Hepatocyte (in vitro differentiated cells): Measurements from ENCODE around the gene HPCAL1. TPM values are rescaled to one million over a fixed set of nuclear protein-coding genes. Genes with fewer than 3 reads are reported as not detected.

ENCODE experiments used
- DNase-seq: peaks from one replicate; pipeline ENCODE4 v3.0.0-alpha.2; 2016; ENCODE audit warnings: low spot score
- H2AFZ ChIP-seq: fragments of 200-600 bp; sonication (generic); 2 replicates; pipeline ENCODE4 v1.6.0; 2016; ENCODE audit warnings: antibody characterized with exemption, mild to moderate bottlenecking
- H3K27ac ChIP-seq: fragments of 200-600 bp; sonication (generic); 2 replicates; pipeline ENCODE4 v1.5.1; 2016; ENCODE audit warnings: mild to moderate bottlenecking
- H3K27me3 ChIP-seq: fragments of 200-600 bp; sonication (generic); 2 replicates; pipeline ENCODE4 v1.6.1; 2016
- H3K36me3 ChIP-seq: fragments of 200-600 bp; sonication (generic); replicated peaks from 2 replicates; pipeline ENCODE4 v1.5.1; 2016; ENCODE audit warnings: low read depth; ENCODE audit not compliant: insufficient read depth
- H3K4me1 ChIP-seq: fragments of 200-600 bp; sonication (generic); 2 replicates; pipeline ENCODE4 v1.5.1; 2016; ENCODE audit warnings: mild to moderate bottlenecking, moderate library complexity; ENCODE audit not compliant: insufficient read depth
- H3K4me2 ChIP-seq: fragments of 200-600 bp; sonication (generic); 2 replicates; pipeline ENCODE4 v1.6.0; 2016
- H3K4me3 ChIP-seq: fragments of 200-600 bp; sonication (generic); 2 replicates; pipeline ENCODE4 v1.5.1; 2016; ENCODE audit warnings: mild to moderate bottlenecking
- H3K79me2 ChIP-seq: fragments of 200-600 bp; sonication (generic); 2 replicates; pipeline ENCODE4 v1.6.0; 2017; ENCODE audit warnings: mild to moderate bottlenecking
- H3K9me2 ChIP-seq: fragments of 200-600 bp; sonication (generic); replicated peaks from 2 replicates; pipeline ENCODE4 v1.6.0; 2017; ENCODE audit warnings: mild to moderate bottlenecking; ENCODE audit not compliant: insufficient read depth
- H3K9me3 ChIP-seq: fragments of 200-600 bp; sonication (generic); 2 replicates; pipeline ENCODE4 v1.5.1; 2016; ENCODE audit warnings: low read depth, mild to moderate bottlenecking
- H4K20me1 ChIP-seq: fragments of 200-600 bp; sonication (generic); 2 replicates; pipeline ENCODE4 v1.6.0; 2016; ENCODE audit warnings: mild to moderate bottlenecking; ENCODE audit not compliant: insufficient read depth, poor library complexity, severe bottlenecking
- EZH2 ChIP-seq: fragments of 200-600 bp; sonication (generic); IDR thresholded peaks from 2 replicates; pipeline ENCODE4 v1.6.1; 2016; ENCODE audit warnings: antibody characterized with exemption, mild to moderate bottlenecking, borderline replicate concordance
- EZH2phosphoT487 ChIP-seq: fragments of 200-600 bp; sonication (generic); IDR thresholded peaks from one replicate; pipeline ENCODE4 v1.6.1; 2018; ENCODE audit warnings: antibody characterized with exemption, mild to moderate bottlenecking, low read depth, moderate library complexity; ENCODE audit not compliant: unreplicated experiment, severe bottlenecking
- WGBS: methylation state at CpG from one replicate; pipeline ENCODE4 v1.1.6; 2016; ENCODE audit warnings: low lambda C conversion rate; ENCODE audit errors: missing lambda C conversion rate; 5-methylcytosine and 5-hydroxymethylcytosine counted together
- polyA plus RNA-seq: library from polyadenylated mRNA; unstranded; fragments of >200 nt; fragmentation: Nextera tagmentation; extraction: Ambion mirVana; gene quantifications from 2 replicates; pipeline ENCODE4 v1.2.1, GENCODE V29; 2016
- total RNA-seq: library from RNA; depleted of rRNA; stranded (reverse); fragments of >200 nt; gene quantifications from 2 replicates; pipeline ENCODE4 v1.2.3, GENCODE V29; 2014
- TF ChIP-seq, protein P1 (sequence below): fragments of 200-600 bp; sonication (generic); IDR thresholded peaks from 2 replicates; pipeline ENCODE4 v1.5.1; 2016; ENCODE audit warnings: antibody characterized with exemption, mild to moderate bottlenecking; ENCODE audit not compliant: poor library complexity

HPCAL1 gene
- total and polyA plus RNA-seq, 2 experiments from 2014 or later = 22.5 to 39.1 TPM

GRCh38 chr2:10359731-10360329 lies 57.1 kb downstream of the HPCAL1 start:
- WGBS = 96% methylated on average over 21 of the region's 21 CpGs
- Histone ChIP-seq H2AFZ (no peak overlapping the region), H4K20me1 (peaks cover 6% of the 10 kb centered on the region), H3K9me2 (no peaks in the 10 kb centered on the region), H3K4me3 (no peak overlapping the region), H3K4me1 (no peaks in the 10 kb centered on the region), H3K4me2 (no peak overlapping the region), H3K79me2 (peaks cover 18% of the 10 kb centered on the region), H3K27me3 (no peaks in the 10 kb centered on the region), H3K9me3 (no peaks in the 10 kb centered on the region), H3K36me3 (no peaks in the 10 kb centered on the region), H3K27ac (no peak overlapping the region)
- TF ChIP-seq, protein P1, sequence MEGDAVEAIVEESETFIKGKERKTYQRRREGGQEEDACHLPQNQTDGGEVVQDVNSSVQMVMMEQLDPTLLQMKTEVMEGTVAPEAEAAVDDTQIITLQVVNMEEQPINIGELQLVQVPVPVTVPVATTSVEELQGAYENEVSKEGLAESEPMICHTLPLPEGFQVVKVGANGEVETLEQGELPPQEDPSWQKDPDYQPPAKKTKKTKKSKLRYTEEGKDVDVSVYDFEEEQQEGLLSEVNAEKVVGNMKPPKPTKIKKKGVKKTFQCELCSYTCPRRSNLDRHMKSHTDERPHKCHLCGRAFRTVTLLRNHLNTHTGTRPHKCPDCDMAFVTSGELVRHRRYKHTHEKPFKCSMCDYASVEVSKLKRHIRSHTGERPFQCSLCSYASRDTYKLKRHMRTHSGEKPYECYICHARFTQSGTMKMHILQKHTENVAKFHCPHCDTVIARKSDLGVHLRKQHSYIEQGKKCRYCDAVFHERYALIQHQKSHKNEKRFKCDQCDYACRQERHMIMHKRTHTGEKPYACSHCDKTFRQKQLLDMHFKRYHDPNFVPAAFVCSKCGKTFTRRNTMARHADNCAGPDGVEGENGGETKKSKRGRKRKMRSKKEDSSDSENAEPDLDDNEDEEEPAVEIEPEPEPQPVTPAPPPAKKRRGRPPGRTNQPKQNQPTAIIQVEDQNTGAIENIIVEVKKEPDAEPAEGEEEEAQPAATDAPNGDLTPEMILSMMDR = no peak
- TF ChIP-seq EZH2 (no peak), EZH2phosphoT487 (no peak)
- no peak for DNase-seq

- Histone ChIP-seq H3K79me2 (peaks cover 22% of the 10 kb centered on the region), H3K36me3 (no peaks in the 10 kb centered on the region), H4K20me1 (peaks cover 6% of the 10 kb centered on the region), H3K27ac (no peak overlapping the region), H3K9me2 (no peaks in the 10 kb centered on the region), H2AFZ (no peak overlapping the region), H3K4me2 (no peak overlapping the region), H3K4me3 (no peak overlapping the region), H3K9me3 (no peaks in the 10 kb centered on the region), H3K27me3 (no peaks in the 10 kb centered on the region), H3K4me1 (no peaks in the 10 kb centered on the region)
- WGBS = 92% methylated on average over 8 of the region's 8 CpGs
- DNase-seq = no peak
- TF ChIP-seq EZH2phosphoT487 (no peak), EZH2 (no peak)
- TF ChIP-seq, protein P1 = no peak
These were observed 57.8 kb downstream of the HPCAL1 start for GRCh38 chr2:10360460-10360849.

GRCh38 chr2:10360850-10361588 lies 58.3 kb downstream of the HPCAL1 start:
- peaks cover 6% of the 10 kb centered on the region for H4K20me1 ChIP-seq
- peaks cover 22% of the 10 kb centered on the region for H3K79me2 ChIP-seq
- H2AFZ ChIP-seq = no peak overlapping the region
- DNase-seq = no peak
- H3K36me3 ChIP-seq = no peaks in the 10 kb centered on the region
- H3K4me2 ChIP-seq = no peak overlapping the region
- no peak overlapping the region for H3K27ac ChIP-seq
- no peaks in the 10 kb centered on the region for H3K9me2 ChIP-seq
- H3K27me3 ChIP-seq = no peaks in the 10 kb centered on the region
- WGBS = 74% methylated on average over 16 of the region's 16 CpGs
- H3K4me1 ChIP-seq = no peaks in the 10 kb centered on the region
- no peak overlapping the region for H3K4me3 ChIP-seq
- no peak for TF ChIP-seq EZH2
- TF ChIP-seq, protein P1 = no peak
- TF ChIP-seq EZH2phosphoT487 = no peak
- H3K9me3 ChIP-seq = no peaks in the 10 kb centered on the region
